Measurements from ENCODE around the gene TRUB2. TPM values are rescaled to one million over a fixed set of nuclear protein-coding genes. Genes with fewer than 3 reads are reported as not detected.

The TRUB2 gene
- total and polyA plus RNA-seq, 2 of the 8 experiments (the other 6 are each of a cell fraction or from before 2014, with no cell fraction given), result 20.7 to 37.8 TPM

DNA sequence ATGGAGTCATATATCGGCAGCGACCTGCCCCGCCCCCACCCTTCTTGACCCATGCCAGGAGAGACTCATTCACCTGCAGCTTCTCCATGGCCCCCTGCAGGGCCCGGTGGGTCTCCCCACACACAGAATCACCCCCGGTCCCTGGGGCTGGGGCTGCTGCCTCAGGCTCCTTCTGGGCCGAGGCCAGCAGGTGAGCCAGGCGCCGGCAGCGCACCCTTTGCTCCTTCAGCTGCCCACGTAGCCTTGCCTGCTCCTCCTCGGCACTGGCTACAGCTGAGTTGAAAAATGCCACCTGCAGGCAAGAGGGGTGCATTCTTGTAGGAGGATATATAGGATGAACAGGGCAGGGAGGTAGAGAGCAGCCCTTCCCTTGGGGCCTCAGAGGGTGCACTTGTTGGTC lies 64.3 kb downstream of the TRUB2 start (continued):
- TF ChIP-seq RXRA (IDR thresholded peaks at IDR 0.05; ENCODE audit: insufficient read depth, low read depth, low read length), result no peak
- TF ChIP-seq TEAD4 (IDR thresholded peaks at IDR 0.05; ENCODE audit: low read depth, low read length), result no peak
